Smooth muscle cell (in vitro differentiated cells): ENCODE results near the gene RHOBTB3. TPM values are rescaled to one million over a fixed set of nuclear protein-coding genes. Genes with fewer than 3 reads are reported as not detected.
A peak's percentile ranks its signal among the peaks of the same experiment; 100 is the strongest.

ENCODE experiments used
- DNase-seq: peaks from one replicate; lab custom pipeline; 2025; ENCODE audit not compliant: unreplicated experiment; lab: John Stamatoyannopoulos, UW
- H2AFZ ChIP-seq: fragments of 200-600 bp; sonication (generic); 2 replicates; pipeline ENCODE4 v1.6.0; 2016; ENCODE audit warnings: antibody characterized with exemption, low read depth, mild to moderate bottlenecking
- H3F3A ChIP-seq: fragments of 200-600 bp; sonication (generic); 2 replicates; pipeline ENCODE4 v1.6.0; 2017; ENCODE audit warnings: antibody characterized with exemption, low read depth
- H3K27ac ChIP-seq: fragments of 200-600 bp; sonication (generic); 2 replicates; pipeline ENCODE4 v1.5.1; 2016; ENCODE audit warnings: low read depth, mild to moderate bottlenecking
- H3K27me3 ChIP-seq: fragments of 200-600 bp; sonication (generic); 2 replicates; pipeline ENCODE4 v1.6.1; 2016; ENCODE audit warnings: low read depth, mild to moderate bottlenecking
- H3K36me3 ChIP-seq: fragments of 200-600 bp; sonication (generic); 2 replicates; pipeline ENCODE4 v1.5.1; 2016; ENCODE audit warnings: low read depth
- H3K4me1 ChIP-seq: fragments of 200-600 bp; sonication (generic); 2 replicates; pipeline ENCODE4 v1.5.1; 2016; ENCODE audit warnings: low read depth
- H3K4me2 ChIP-seq: fragments of 200-600 bp; sonication (generic); 2 replicates; pipeline ENCODE4 v1.6.0; 2016; ENCODE audit warnings: mild to moderate bottlenecking
- H3K4me3 ChIP-seq: fragments of 200-600 bp; sonication (generic); 2 replicates; pipeline ENCODE4 v1.5.1; 2016; ENCODE audit warnings: mild to moderate bottlenecking
- H3K79me2 ChIP-seq: fragments of 200-600 bp; sonication (generic); 2 replicates; pipeline ENCODE4 v1.6.0; 2016; ENCODE audit warnings: low read depth, mild to moderate bottlenecking
- H3K9ac ChIP-seq: fragments of 200-600 bp; sonication (generic); 2 replicates; pipeline ENCODE4 v1.6.0; 2016; ENCODE audit warnings: low read depth
- H3K9me3 ChIP-seq: fragments of 200-600 bp; sonication (generic); replicated peaks from 2 replicates; pipeline ENCODE4 v1.5.1; 2016; ENCODE audit warnings: low read depth
- H4K20me1 ChIP-seq: fragments of 200-600 bp; sonication (generic); 2 replicates; pipeline ENCODE4 v1.6.0; 2016; ENCODE audit warnings: low read depth
- WGBS: methylation state at CpG from one replicate; pipeline ENCODE4 v1.1.7; 2016; ENCODE audit warnings: low lambda C conversion rate; 5-methylcytosine and 5-hydroxymethylcytosine counted together
- polyA plus RNA-seq: library from polyadenylated mRNA; unstranded; fragments of >200 nt; fragmentation: Nextera tagmentation; extraction: Ambion mirVana; gene quantifications from 2 replicates; pipeline ENCODE4 v1.2.1, GENCODE V29; 2016
- total RNA-seq: library from RNA; depleted of rRNA; stranded (reverse); fragments of >200 nt; gene quantifications from 2 replicates; pipeline ENCODE4 v1.2.3, GENCODE V29; 2014
- TF ChIP-seq, protein P1 (sequence below): fragments of 200-600 bp; sonication (generic); IDR thresholded peaks from 2 replicates; pipeline ENCODE4 v1.5.1; 2017; ENCODE audit warnings: borderline replicate concordance, mild to moderate bottlenecking, antibody characterized with exemption; ENCODE audit not compliant: insufficient read depth, poor library complexity, severe bottlenecking

RHOBTB3 gene
- total and polyA plus RNA-seq, 2 experiments from 2014 or later, result 127 to 213 TPM

DNA sequence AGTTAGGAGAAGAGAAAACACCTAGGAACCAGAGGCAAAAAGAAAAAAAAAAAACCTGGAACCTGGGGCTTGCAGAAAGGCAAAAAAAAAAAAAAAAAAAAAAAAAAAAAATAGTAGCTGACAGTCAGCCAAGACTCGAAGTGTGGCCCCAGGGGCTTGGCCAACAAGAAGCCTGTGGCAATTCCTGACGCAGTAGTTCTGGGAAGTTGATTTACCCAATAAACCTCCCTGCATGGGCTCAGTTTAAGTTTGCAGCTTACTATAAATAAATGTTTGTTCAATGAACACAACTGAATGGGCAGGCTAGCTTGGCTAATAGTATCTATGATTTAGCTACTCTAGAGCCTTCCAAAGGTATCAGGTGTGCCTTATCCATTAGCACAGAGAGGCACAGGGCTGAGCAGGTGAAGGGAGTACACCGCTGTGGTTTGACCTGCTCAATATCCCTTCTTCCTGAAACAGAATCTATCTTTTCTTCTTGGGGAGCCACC is 112.6 kb downstream of the RHOBTB3 start:
- H3K36me3 ChIP-seq, result no peaks in the 10 kb centered on the region
- H3K27ac ChIP-seq, result peak overlapping the region; percentile 44

DNA sequence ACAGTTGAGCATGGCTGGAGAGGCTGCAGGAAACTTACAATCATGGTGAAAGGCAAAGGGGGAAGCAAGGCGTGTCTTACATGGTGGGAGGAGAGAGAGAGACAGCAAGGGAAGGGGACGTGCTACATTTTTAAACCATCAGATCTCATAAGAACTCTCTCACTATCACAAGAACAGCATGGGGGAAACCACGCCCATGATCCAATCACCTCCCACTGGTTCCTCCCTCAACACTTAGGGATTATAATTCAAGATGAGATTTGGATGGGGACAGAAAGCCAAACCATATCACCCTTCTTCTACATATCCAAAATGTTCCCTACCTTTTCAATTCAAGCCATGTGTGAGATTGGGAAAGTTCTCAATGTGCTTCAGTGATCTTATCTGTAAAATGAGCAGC is 114.3 kb downstream of the RHOBTB3 start:
- TF ChIP-seq, protein P1, sequence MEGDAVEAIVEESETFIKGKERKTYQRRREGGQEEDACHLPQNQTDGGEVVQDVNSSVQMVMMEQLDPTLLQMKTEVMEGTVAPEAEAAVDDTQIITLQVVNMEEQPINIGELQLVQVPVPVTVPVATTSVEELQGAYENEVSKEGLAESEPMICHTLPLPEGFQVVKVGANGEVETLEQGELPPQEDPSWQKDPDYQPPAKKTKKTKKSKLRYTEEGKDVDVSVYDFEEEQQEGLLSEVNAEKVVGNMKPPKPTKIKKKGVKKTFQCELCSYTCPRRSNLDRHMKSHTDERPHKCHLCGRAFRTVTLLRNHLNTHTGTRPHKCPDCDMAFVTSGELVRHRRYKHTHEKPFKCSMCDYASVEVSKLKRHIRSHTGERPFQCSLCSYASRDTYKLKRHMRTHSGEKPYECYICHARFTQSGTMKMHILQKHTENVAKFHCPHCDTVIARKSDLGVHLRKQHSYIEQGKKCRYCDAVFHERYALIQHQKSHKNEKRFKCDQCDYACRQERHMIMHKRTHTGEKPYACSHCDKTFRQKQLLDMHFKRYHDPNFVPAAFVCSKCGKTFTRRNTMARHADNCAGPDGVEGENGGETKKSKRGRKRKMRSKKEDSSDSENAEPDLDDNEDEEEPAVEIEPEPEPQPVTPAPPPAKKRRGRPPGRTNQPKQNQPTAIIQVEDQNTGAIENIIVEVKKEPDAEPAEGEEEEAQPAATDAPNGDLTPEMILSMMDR, result no peak
- H3K9ac ChIP-seq, result no peak overlapping the region
- no peak overlapping the region for H3K27ac ChIP-seq
- no peaks in the 10 kb centered on the region for H3K27me3 ChIP-seq
- no peaks in the 10 kb centered on the region for H3K9me3 ChIP-seq
- no peak for DNase-seq
- H3F3A ChIP-seq, result no peaks in the 10 kb centered on the region
- WGBS, result 89% methylated on average over 3 of the region's 3 CpGs
- H3K4me3 ChIP-seq, result no peak overlapping the region
- H3K36me3 ChIP-seq, result no peaks in the 10 kb centered on the region
- no peak overlapping the region for H2AFZ ChIP-seq
- H4K20me1 ChIP-seq, result no peaks in the 10 kb centered on the region
- H3K4me2 ChIP-seq, result no peak overlapping the region
- no peaks in the 10 kb centered on the region for H3K4me1 ChIP-seq
- no peaks in the 10 kb centered on the region for H3K79me2 ChIP-seq

More for the DNA sequence above, 112.6 kb downstream of the RHOBTB3 start:
- Histone ChIP-seq H3K9ac (no peak overlapping the region), H2AFZ (no peak overlapping the region), H3K4me2 (no peak overlapping the region), H3K79me2 (no peaks in the 10 kb centered on the region), H3F3A (no peaks in the 10 kb centered on the region), H4K20me1 (no peaks in the 10 kb centered on the region), H3K4me1 (no peaks in the 10 kb centered on the region), H3K27me3 (no peaks in the 10 kb centered on the region), H3K4me3 (no peak overlapping the region), H3K9me3 (no peaks in the 10 kb centered on the region)
- no peak for DNase-seq
- 82% methylated on average over 3 of the region's 3 CpGs for WGBS
- TF ChIP-seq, protein P1, result no peak

Other genes with a start within 250 kb of the RHOBTB3 start
- 94.9 and 127 TPM in 2 replicates for gene SKIC3, start 176.4 kb upstream of the RHOBTB3 start, total RNA-seq
- 34.3 and 48.4 TPM in 2 replicates for gene SKIC3, start 176.4 kb upstream of the RHOBTB3 start, polyA plus RNA-seq
- gene ARSK, start 176.2 kb upstream of the RHOBTB3 start, total RNA-seq, result 18.8 and 23.9 TPM in 2 replicates
- gene ARSK, start 176.2 kb upstream of the RHOBTB3 start, polyA plus RNA-seq, result 12.1 and 15.3 TPM in 2 replicates
- 0.04 TPM in 1 of 2 replicates, not detected in the other for gene GPR150, start 111.2 kb upstream of the RHOBTB3 start, total RNA-seq
- 0.13 and 0.77 TPM in 2 replicates for gene GPR150, start 111.2 kb upstream of the RHOBTB3 start, polyA plus RNA-seq
- 0.45 and 6.8 TPM in 2 replicates for gene RFESD, start 84.6 kb upstream of the RHOBTB3 start, total RNA-seq
- gene RFESD, start 84.6 kb upstream of the RHOBTB3 start, polyA plus RNA-seq, result 3.6 and 8.2 TPM in 2 replicates
- 0.27 TPM in 1 of 2 replicates, not detected in the other for gene SPATA9, start 48.3 kb upstream of the RHOBTB3 start, total RNA-seq
- gene SPATA9, start 48.3 kb upstream of the RHOBTB3 start, polyA plus RNA-seq, result 0.54 TPM in 1 of 2 replicates, not detected in the other
- gene GLRX, start 91.4 kb downstream of the RHOBTB3 start, total RNA-seq, result 50.8 and 81.2 TPM in 2 replicates
- gene GLRX, start 91.4 kb downstream of the RHOBTB3 start, polyA plus RNA-seq, result 87.7 and 95.7 TPM in 2 replicates
- gene ELL2, start 230.5 kb downstream of the RHOBTB3 start, total RNA-seq, result 49.9 and 67.9 TPM in 2 replicates
- 14.4 and 30.9 TPM in 2 replicates for gene ELL2, start 230.5 kb downstream of the RHOBTB3 start, polyA plus RNA-seq